Right atrium auricular region (tissue), 2 donors: ENCODE measurements around the gene TLE4. TPM values are rescaled to one million over a fixed set of nuclear protein-coding genes. Genes with fewer than 3 reads are reported as not detected.

Experiments used
- DNase-seq: peaks from one replicate; pipeline ENCODE4 v3.0.0-alpha.2; 2019; ENCODE audit warnings: low spot score
- H3K27ac ChIP-seq, 2 donors: fragments of 200-600 bp; sonication (generic); 1 replicate in 1 of 2; 2 replicates in 1 of 2; pipeline ENCODE4 v1.5.1; 2016 to 2019
- H3K27me3 ChIP-seq, 2 donors: fragments of 200-600 bp; sonication (generic); one replicate each; pipeline versions ENCODE4 v1.5.1 to v1.6.0; 2017 to 2019
- H3K36me3 ChIP-seq: fragments of 200-600 bp; sonication (generic); one replicate; pipeline ENCODE4 v1.5.1; 2016
- H3K4me1 ChIP-seq, 2 donors: fragments of 200-600 bp; sonication (generic); one replicate each; pipeline versions ENCODE4 v1.5.1 to v1.6.0; 2017 to 2019
- H3K4me3 ChIP-seq, 2 donors: fragments of 200-600 bp; sonication (generic); 1 replicate in 1 of 2; 2 replicates in 1 of 2; pipeline ENCODE4 v1.5.1; 2017 to 2019; ENCODE audit warnings: mild to moderate bottlenecking in 1 of 2, moderate library complexity in 1 of 2
- H3K9me3 ChIP-seq, 2 donors: fragments of 200-600 bp; sonication (generic); one replicate each; pipeline ENCODE4 v1.5.1; 2019
- CTCF ChIP-seq, 2 donors: fragments of 200-600 bp; sonication (generic); IDR thresholded peaks; one replicate each; pipeline ENCODE4 v1.5.1; 2019; ENCODE audit warnings: antibody characterized with exemption in 2 of 2
- total RNA-seq, 2 donors: library from RNA; depleted of rRNA; stranded (reverse); fragments of >200 nt; gene quantifications; one replicate each; pipeline ENCODE4 v1.1.0, GENCODE V29; 2016

Gene TLE4
- total RNA-seq, 2 donors from 2014 or later: 18.9 to 26.1 TPM

GRCh38 chr9:79568337-79569101 is 3.2 kb upstream of the TLE4 start:
- Histone ChIP-seq H3K36me3 (no peaks in the 10 kb centered on the region), H3K9me3 (no peaks in the 10 kb centered on the region), H3K4me1 (peaks cover 0 to 10% of the 10 kb centered on the region in 2 donors), H3K27me3 (no peaks in the 10 kb centered on the region), H3K27ac (no peak overlapping the region), H3K4me3 (no peak overlapping the region)
- no peak for DNase-seq
- TF ChIP-seq CTCF (IDR thresholded peaks at IDR 0.05): no peak

GRCh38 chr9:79569814-79570447 is 1.8 kb upstream of the TLE4 start:
- Histone ChIP-seq H3K36me3 (no peaks in the 10 kb centered on the region), H3K4me1 (peaks cover 0 to 21% of the 10 kb centered on the region in 2 donors), H3K9me3 (no peaks in the 10 kb centered on the region), H3K4me3 (peak overlapping the region; percentile 66 to 78), H3K27ac (peak overlapping the region in 1 of 2 donors; percentile 77), H3K27me3 (no peaks in the 10 kb centered on the region)
- no peak for DNase-seq
- TF ChIP-seq CTCF (IDR thresholded peaks at IDR 0.05): no peak

GRCh38 chr9:79570448-79571308 is 1.1 kb upstream of the TLE4 start:
- no peaks in the 10 kb centered on the region for H3K27me3 ChIP-seq
- no peaks in the 10 kb centered on the region for H3K36me3 ChIP-seq
- DNase-seq: peak; percentile 72
- H3K9me3 ChIP-seq: no peaks in the 10 kb centered on the region
- H3K4me3 ChIP-seq: peak overlapping the region; percentile 66 to 78
- H3K4me1 ChIP-seq: peaks cover 0 to 28% of the 10 kb centered on the region in 2 donors
- peak overlapping the region; percentile 64 to 77 for H3K27ac ChIP-seq
- TF ChIP-seq CTCF (IDR thresholded peaks at IDR 0.05): no peak

- Histone ChIP-seq H3K4me1 (peaks cover 0 to 35% of the 10 kb centered on the region in 2 donors), H3K36me3 (no peaks in the 10 kb centered on the region), H3K9me3 (no peaks in the 10 kb centered on the region), H3K27ac (peak overlapping the region; percentile 96 to 97), H3K4me3 (peak overlapping the region; percentile 98), H3K27me3 (no peaks in the 10 kb centered on the region)
- no peak for TF ChIP-seq CTCF (IDR thresholded peaks at IDR 0.05)
- no peak for DNase-seq
Observed at GRCh38 chr9:79572032-79572607, 355 bp downstream of the TLE4 start.

- H3K4me1 ChIP-seq: peaks cover 0 to 40% of the 10 kb centered on the region in 2 donors
- no peak for DNase-seq
Observed at GRCh38 chr9:79572608-79573411, 1.0 kb downstream of the TLE4 start.

More at GRCh38 chr9:79572608-79573411, 1.0 kb downstream of the TLE4 start:
- Histone ChIP-seq H3K27me3 (no peaks in the 10 kb centered on the region), H3K36me3 (no peaks in the 10 kb centered on the region), H3K27ac (peak overlapping the region; percentile 96 to 97), H3K9me3 (no peaks in the 10 kb centered on the region), H3K4me3 (peak overlapping the region; percentile 98)
- TF ChIP-seq CTCF (IDR thresholded peaks at IDR 0.05): no peak
